CD14-positive monocyte (primary cell): ENCODE results near the gene SIK3. TPM values are rescaled to one million over a fixed set of nuclear protein-coding genes. Genes with fewer than 3 reads are reported as not detected.

Source experiments
- DNase-seq, 3 donors: peaks; one replicate each; pipeline ENCODE4 v3.0.0-alpha.2; 2011 to 2022
- H2AFZ ChIP-seq: 2 replicates; pipeline ENCODE4 v1.6.0; 2012; ENCODE audit warnings: mild to moderate bottlenecking, low read depth, low read length, inconsistent platforms; ENCODE audit not compliant: insufficient read depth, poor library complexity, severe bottlenecking
- H3K27ac ChIP-seq, 2 donors: 1 replicate in 1 of 2; 2 replicates in 1 of 2; pipeline ENCODE4 v1.5.1; 2012 to 2013; ENCODE audit warnings: low read length in 2 of 2, control low read depth in 1 of 2, inconsistent platforms in 1 of 2, low read depth in 1 of 2, mild to moderate bottlenecking in 1 of 2
- H3K27me3 ChIP-seq, 2 donors: one replicate each; pipeline versions ENCODE4 v1.6.0 to v1.6.1; 2011 to 2013; ENCODE audit warnings: low read length in 2 of 2; ENCODE audit not compliant: control insufficient read depth in 2 of 2, insufficient read depth in 2 of 2
- H3K36me3 ChIP-seq, 2 donors: replicated peaks in 1 of 2; 1 replicate in 1 of 2; 2 replicates in 1 of 2; pipeline versions ENCODE4 v1.5.1 to v1.6.1; 2012 to 2013; ENCODE audit warnings: low read length in 2 of 2, control low read depth in 1 of 2, inconsistent platforms in 1 of 2, mild to moderate bottlenecking in 1 of 2; ENCODE audit not compliant: insufficient read depth in 2 of 2, control insufficient read depth in 1 of 2
- H3K4me1 ChIP-seq, 2 donors: 1 replicate in 1 of 2; 2 replicates in 1 of 2; pipeline versions ENCODE4 v1.5.1 to v1.6.1; 2012 to 2013; ENCODE audit warnings: low read length in 2 of 2, control low read depth in 1 of 2, inconsistent platforms in 1 of 2, mild to moderate bottlenecking in 1 of 2, moderate library complexity in 1 of 2; ENCODE audit not compliant: insufficient read depth in 2 of 2, control insufficient read depth in 1 of 2
- H3K4me2 ChIP-seq: replicated peaks from 2 replicates; pipeline ENCODE3; 2012; ENCODE audit warnings: low read length, moderate library complexity, mild to moderate bottlenecking; ENCODE audit not compliant: poor library complexity, severe bottlenecking; ENCODE audit errors: extremely low read depth
- H3K4me3 ChIP-seq, 3 experiments: fragments of 200-600 bp in 1 of 3; sonication (generic) in 1 of 3; replicated peaks in 1 of 3; 1 replicate in 2 of 3; 2 replicates in 1 of 3; pipeline ENCODE4 v1.5.1; 2011 to 2013; ENCODE audit warnings: low read length in 3 of 3, mild to moderate bottlenecking in 3 of 3, control low read depth in 2 of 3, low read depth in 2 of 3, inconsistent platforms in 1 of 3, moderate library complexity in 1 of 3
- H3K79me2 ChIP-seq: 2 replicates; pipeline ENCODE4 v1.6.0; 2012; ENCODE audit warnings: mild to moderate bottlenecking, control low read depth, inconsistent platforms, low read length, moderate library complexity; ENCODE audit not compliant: insufficient read depth
- H3K9ac ChIP-seq: 2 replicates; pipeline ENCODE4 v1.6.0; 2017; ENCODE audit warnings: low read length, mild to moderate bottlenecking; ENCODE audit not compliant: insufficient read depth, poor library complexity, severe bottlenecking
- H3K9me3 ChIP-seq, 2 donors: replicated peaks in 1 of 2; 1 replicate in 1 of 2; 2 replicates in 1 of 2; pipeline versions ENCODE4 v1.5.1 to v1.6.1; 2012 to 2013; ENCODE audit warnings: low read length in 2 of 2, control low read depth in 1 of 2; ENCODE audit not compliant: control insufficient read depth in 1 of 2, insufficient read depth in 1 of 2
- H4K20me1 ChIP-seq: 2 replicates; pipeline ENCODE4 v1.6.0; 2012; ENCODE audit warnings: mild to moderate bottlenecking, low read length, control low read depth, moderate library complexity; ENCODE audit not compliant: insufficient read depth
- H3K27ac Mint-ChIP-seq, 7 donors: one replicate each; pipeline ENCODE4 v1.8.0; 2020; ENCODE audit warnings: mild to moderate bottlenecking in 7 of 7, mixed read lengths in 7 of 7, moderate library complexity in 6 of 7, inconsistent platforms in 2 of 7
- H3K27me3 Mint-ChIP-seq, 3 donors: one replicate each; pipeline ENCODE4 v1.8.0; 2021 to 2022; ENCODE audit warnings: low read depth in 3 of 3, mild to moderate bottlenecking in 3 of 3, mixed read lengths in 3 of 3, moderate library complexity in 3 of 3, inconsistent platforms in 1 of 3
- H3K36me3 Mint-ChIP-seq, 2 donors: one replicate each; pipeline ENCODE4 v1.8.0; 2020; ENCODE audit warnings: mixed read lengths in 2 of 2, inconsistent platforms in 1 of 2, mild to moderate bottlenecking in 1 of 2
- H3K4me1 Mint-ChIP-seq: one replicate; pipeline ENCODE4 v1.8.0; 2020; ENCODE audit warnings: mild to moderate bottlenecking, mixed read lengths
- H3K4me3 Mint-ChIP-seq, 2 donors: one replicate each; pipeline ENCODE4 v1.8.0; 2020; ENCODE audit warnings: mild to moderate bottlenecking in 2 of 2, mixed read lengths in 2 of 2, moderate library complexity in 1 of 2
- H3K9me3 Mint-ChIP-seq, 7 donors: one replicate each; pipeline ENCODE4 v1.8.0; 2020 to 2022; ENCODE audit warnings: mixed read lengths in 7 of 7, mild to moderate bottlenecking in 6 of 7, moderate library complexity in 6 of 7, inconsistent platforms in 2 of 7
- WGBS: methylation state at CpG from one replicate; pipeline ENCODE4 v1.1.5; 2013; ENCODE audit warnings: missing lambda C conversion rate; ENCODE audit not compliant: insufficient coverage; 5-methylcytosine and 5-hydroxymethylcytosine counted together
- intact Hi-C, 2 donors: fragments of 100-400 bp; cut with micrococcal nuclease; formaldehyde crosslinking; loops; one replicate each; pipeline versions ENCODE4 v1.15.0 to v1.15.1; 2023
- polyA plus RNA-seq, 3 donors: library from polyadenylated mRNA; depleted of rRNA in 1 of 3; unstranded in 2 of 3; stranded (reverse) in 1 of 3; fragments of 300-500 nt in 2 of 3; fragments of >200 nt in 1 of 3; fragmentation: Illumina TruSeq in 2 of 3; gene quantifications; 1 replicate in 2 of 3; 2 replicates in 1 of 3; pipeline ENCODE4 v1.2.3, GENCODE V29; 2012 to 2021
- TF ChIP-seq, protein P1 (sequence below): fragments of 200-600 bp; IDR thresholded peaks from one replicate; pipeline ENCODE4 v1.8.0; 2022; ENCODE audit warnings: antibody characterized with exemption, mild to moderate bottlenecking

The SIK3 gene
- polyA plus RNA-seq, 3 donors, result 18.3 to 142 (median 20.0) TPM

DNA sequence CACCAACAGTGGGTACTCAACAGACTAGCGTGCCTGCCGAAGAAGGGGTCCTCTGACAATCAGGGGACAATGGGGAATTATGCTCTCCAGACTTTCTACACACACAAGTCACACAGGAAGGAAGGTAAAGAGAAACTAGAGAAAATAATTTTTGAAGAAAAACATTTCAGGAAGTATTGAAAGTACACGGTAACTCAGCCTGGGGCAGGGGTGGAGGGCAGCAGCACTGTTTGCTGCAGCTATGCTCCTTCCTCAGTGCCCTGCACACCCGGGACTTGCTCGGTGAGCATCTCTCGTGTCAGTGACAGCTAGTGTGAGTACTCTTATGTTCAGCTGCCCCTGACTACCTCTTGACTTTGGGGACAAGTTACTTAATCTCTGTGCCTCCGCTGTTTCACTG lies 242.8 kb downstream of the SIK3 start:
- peaks cover 43 to 57% of the 10 kb centered on the region in 2 donors for H3K36me3 ChIP-seq
- Mint-ChIP-seq H3K4me1 (peaks cover 42% of the 10 kb centered on the region), H3K36me3 (peaks cover 61 to 77% of the 10 kb centered on the region in 2 donors), H3K4me3 (no peak overlapping the region), H3K27me3 (no peaks in the 10 kb centered on the region), H3K27ac (peak overlapping the region in 4 of 7 donors; percentile 0 to 75 (median 33)), H3K9me3 (no peaks in the 10 kb centered on the region)
- no peak overlapping the region for H3K4me3 ChIP-seq
- H3K9me3 ChIP-seq, result no peaks in the 10 kb centered on the region
- H3K27ac ChIP-seq, result peak overlapping the region in 1 of 2 donors; percentile 54
- no peaks in the 10 kb centered on the region for H3K27me3 ChIP-seq
- TF ChIP-seq, protein P1, sequence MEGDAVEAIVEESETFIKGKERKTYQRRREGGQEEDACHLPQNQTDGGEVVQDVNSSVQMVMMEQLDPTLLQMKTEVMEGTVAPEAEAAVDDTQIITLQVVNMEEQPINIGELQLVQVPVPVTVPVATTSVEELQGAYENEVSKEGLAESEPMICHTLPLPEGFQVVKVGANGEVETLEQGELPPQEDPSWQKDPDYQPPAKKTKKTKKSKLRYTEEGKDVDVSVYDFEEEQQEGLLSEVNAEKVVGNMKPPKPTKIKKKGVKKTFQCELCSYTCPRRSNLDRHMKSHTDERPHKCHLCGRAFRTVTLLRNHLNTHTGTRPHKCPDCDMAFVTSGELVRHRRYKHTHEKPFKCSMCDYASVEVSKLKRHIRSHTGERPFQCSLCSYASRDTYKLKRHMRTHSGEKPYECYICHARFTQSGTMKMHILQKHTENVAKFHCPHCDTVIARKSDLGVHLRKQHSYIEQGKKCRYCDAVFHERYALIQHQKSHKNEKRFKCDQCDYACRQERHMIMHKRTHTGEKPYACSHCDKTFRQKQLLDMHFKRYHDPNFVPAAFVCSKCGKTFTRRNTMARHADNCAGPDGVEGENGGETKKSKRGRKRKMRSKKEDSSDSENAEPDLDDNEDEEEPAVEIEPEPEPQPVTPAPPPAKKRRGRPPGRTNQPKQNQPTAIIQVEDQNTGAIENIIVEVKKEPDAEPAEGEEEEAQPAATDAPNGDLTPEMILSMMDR, result no peak
- WGBS, result 36% methylated on average over 5 of the region's 7 CpGs
- peaks cover 35 to 52% of the 10 kb centered on the region in 2 donors for H3K4me1 ChIP-seq
- no peak overlapping the region for H3K9ac ChIP-seq
- no peak overlapping the region for H3K4me2 ChIP-seq
- H2AFZ ChIP-seq, result no peak overlapping the region
- H4K20me1 ChIP-seq, result peaks cover 43% of the 10 kb centered on the region
- peaks cover 7% of the 10 kb centered on the region for H3K79me2 ChIP-seq
- intact Hi-C loops, result no loop called here
- DNase-seq, result no peak

DNA sequence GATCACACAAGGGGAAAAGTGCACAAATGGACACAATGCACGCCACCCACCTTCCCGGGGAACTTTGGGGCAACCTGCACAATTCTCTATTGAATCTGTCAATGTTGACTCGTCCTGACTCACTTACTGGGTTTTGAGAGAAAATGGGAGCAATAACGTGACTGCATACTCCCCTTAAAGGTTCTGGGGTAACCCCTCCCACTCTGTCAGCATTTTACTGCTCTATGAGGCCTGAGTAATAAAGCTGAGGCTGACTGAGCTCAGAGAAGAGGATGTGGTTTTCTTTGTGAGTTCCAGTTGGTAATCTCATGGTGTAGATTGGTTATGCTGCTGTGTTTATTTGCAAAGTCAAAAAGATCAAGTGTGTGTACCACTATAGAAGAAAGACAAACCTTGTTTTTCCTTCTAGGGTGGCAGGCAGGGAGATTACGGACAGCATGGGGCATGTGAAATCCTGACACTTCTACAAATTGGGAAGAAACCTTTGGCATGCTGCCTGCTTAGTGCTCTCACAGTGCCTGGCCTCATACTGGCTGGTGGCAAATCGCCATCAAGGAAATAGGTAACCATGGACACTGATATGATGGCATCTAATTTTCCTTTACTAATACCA lies 244.7 kb downstream of the SIK3 start:
- intact Hi-C loops, result no loop called here
- no peaks in the 10 kb centered on the region for H3K9me3 Mint-ChIP-seq
- H3K4me1 ChIP-seq, result peaks cover 35 to 55% of the 10 kb centered on the region in 2 donors
- H3K36me3 Mint-ChIP-seq, result peaks cover 64 to 75% of the 10 kb centered on the region in 2 donors
- peak overlapping the region in 1 of 2 donors; percentile 87 for H3K27ac ChIP-seq
- no peaks in the 10 kb centered on the region for H3K9me3 ChIP-seq
- peak overlapping the region; percentile 75 to 94 (median 86) for H3K27ac Mint-ChIP-seq
- no peaks in the 10 kb centered on the region for H3K27me3 ChIP-seq
- H3K4me3 ChIP-seq, result peak overlapping the region in 1 of 3 experiments; percentile 45
- 0% methylated on average over 1 of the region's 6 CpGs for WGBS
- H3K36me3 ChIP-seq, result peaks cover 40 to 57% of the 10 kb centered on the region in 2 donors
- no peak overlapping the region for H2AFZ ChIP-seq
- peaks cover 43% of the 10 kb centered on the region for H4K20me1 ChIP-seq
- peaks cover 7% of the 10 kb centered on the region for H3K79me2 ChIP-seq
- TF ChIP-seq, protein P1, result no peak
- H3K4me1 Mint-ChIP-seq, result peaks cover 46% of the 10 kb centered on the region
- peak overlapping the region; percentile 63 for H3K4me2 ChIP-seq
- H3K9ac ChIP-seq, result no peak overlapping the region
- peak overlapping the region in 1 of 2 donors; percentile 47 for H3K4me3 Mint-ChIP-seq
- H3K27me3 Mint-ChIP-seq, result no peaks in the 10 kb centered on the region
- peak; percentile 76 to 81 (median 80) for DNase-seq
